ENCODE results near the gene RAD52. TPM values are rescaled to one million over a fixed set of nuclear protein-coding genes. Genes with fewer than 3 reads are reported as not detected.
A peak's percentile ranks its signal among the peaks of the same experiment; 100 is the strongest.

Gene RAD52
- total and polyA plus RNA-seq, 4 donors = 3.7 to 14.2 (median 6.7) TPM

DNA sequence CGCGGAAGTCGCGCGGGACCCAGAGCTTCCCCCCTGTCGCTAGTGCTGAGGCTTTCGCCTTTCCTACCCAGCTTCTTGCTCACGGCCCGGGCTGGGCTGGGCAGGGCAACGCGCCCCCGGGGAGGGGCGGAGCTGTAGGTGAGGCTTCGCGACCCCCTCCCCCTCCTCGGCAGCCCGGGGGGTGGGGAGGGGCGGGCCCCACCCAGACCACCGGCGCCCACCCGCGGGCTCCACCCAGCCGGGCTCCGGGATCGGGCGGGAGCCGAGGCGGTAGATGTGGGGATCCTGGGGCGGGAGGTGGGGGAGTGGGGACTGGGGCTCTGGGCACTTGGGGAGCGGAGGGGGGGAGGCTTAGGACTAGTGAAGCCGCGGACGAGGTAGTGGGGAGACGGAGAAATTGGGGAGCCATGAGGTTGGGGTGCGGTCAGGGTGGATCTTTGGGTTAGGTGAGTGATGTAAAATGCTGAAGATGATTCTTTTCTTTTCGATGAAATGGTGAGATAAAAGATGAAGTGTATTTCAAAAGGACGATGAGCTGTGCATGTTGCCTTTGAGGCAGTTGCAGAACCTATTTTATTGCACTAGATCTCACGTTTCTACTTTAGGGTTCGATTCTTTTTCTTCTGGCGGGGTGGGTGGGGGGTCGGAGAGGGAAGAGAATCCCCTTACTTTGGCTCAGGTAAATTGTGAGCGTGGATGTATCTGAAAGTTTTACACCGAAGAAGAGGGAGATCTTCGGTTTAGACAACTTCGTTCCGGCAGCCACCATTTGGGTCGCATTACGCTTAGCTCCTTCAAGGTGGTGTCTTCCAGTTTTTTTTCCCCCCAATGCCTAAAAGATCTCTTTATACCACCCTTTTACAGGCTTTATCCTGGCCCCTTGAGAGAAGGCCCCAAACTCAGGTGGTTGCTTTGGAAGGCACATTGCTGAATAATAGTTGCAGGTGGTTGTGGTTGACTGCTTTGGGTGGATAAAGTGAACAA lies 42.1 kb upstream of the RAD52 start:
- no peaks in the 10 kb centered on the region for H3K9me3 ChIP-seq (ENCODE audit: control insufficient read depth in 4 of 4, low read length in 3 of 4)
- peaks cover 0 to 24% (median 18%) of the 10 kb centered on the region in 4 donors for H3K4me1 ChIP-seq (ENCODE audit: control insufficient read depth in 4 of 4, insufficient read depth in 4 of 4, low read length in 3 of 4)
- H3K27ac ChIP-seq (ENCODE audit: low read depth in 1 of 2, low read length in 2 of 2) = peak overlapping the region; percentile 92 to 98
- no peak for DNase-seq (ENCODE audit: low spot score)
- H3K36me3 ChIP-seq (ENCODE audit: control insufficient read depth in 4 of 4, insufficient read depth in 3 of 4, low read depth in 1 of 4, low read length in 3 of 4) = no peaks in the 10 kb centered on the region
- H3K9ac ChIP-seq (ENCODE audit: low read depth in 1 of 2, low read length in 2 of 2) = peak overlapping the region; percentile 45 to 72
- TF ChIP-seq ZBTB33 (IDR thresholded peaks at IDR 0.05) (no peak), HNF4G (IDR thresholded peaks at IDR 0.05) (no peak), RAD21 (IDR thresholded peaks at IDR 0.05) (no peak), SP1 (IDR thresholded peaks at IDR 0.05) (no peak), YY1 (IDR thresholded peaks at IDR 0.05) (no peak), RXRA (IDR thresholded peaks at IDR 0.05) (no peak), NR2F2 (IDR thresholded peaks at IDR 0.05) (no peak), HNF4A (conservative IDR thresholded peaks at IDR 0.05) (no peak), GABPA (IDR thresholded peaks at IDR 0.05 in 1 of 2, conservative IDR thresholded peaks at IDR 0.05 in 1 of 2) (no peak), ATF3 (IDR thresholded peaks at IDR 0.05) (no peak), JUND (IDR thresholded peaks at IDR 0.05) (no peak), EGR1 (IDR thresholded peaks at IDR 0.05; ENCODE audit: low read depth in 2 of 2) (no peak), FOXA1 (IDR thresholded peaks at IDR 0.05) (no peak)
- TF ChIP-seq, protein P1, sequence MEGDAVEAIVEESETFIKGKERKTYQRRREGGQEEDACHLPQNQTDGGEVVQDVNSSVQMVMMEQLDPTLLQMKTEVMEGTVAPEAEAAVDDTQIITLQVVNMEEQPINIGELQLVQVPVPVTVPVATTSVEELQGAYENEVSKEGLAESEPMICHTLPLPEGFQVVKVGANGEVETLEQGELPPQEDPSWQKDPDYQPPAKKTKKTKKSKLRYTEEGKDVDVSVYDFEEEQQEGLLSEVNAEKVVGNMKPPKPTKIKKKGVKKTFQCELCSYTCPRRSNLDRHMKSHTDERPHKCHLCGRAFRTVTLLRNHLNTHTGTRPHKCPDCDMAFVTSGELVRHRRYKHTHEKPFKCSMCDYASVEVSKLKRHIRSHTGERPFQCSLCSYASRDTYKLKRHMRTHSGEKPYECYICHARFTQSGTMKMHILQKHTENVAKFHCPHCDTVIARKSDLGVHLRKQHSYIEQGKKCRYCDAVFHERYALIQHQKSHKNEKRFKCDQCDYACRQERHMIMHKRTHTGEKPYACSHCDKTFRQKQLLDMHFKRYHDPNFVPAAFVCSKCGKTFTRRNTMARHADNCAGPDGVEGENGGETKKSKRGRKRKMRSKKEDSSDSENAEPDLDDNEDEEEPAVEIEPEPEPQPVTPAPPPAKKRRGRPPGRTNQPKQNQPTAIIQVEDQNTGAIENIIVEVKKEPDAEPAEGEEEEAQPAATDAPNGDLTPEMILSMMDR (IDR thresholded peaks at IDR 0.05; ENCODE audit: low read depth, low read length, missing input control) = no peak
- TF ChIP-seq, protein P2, sequence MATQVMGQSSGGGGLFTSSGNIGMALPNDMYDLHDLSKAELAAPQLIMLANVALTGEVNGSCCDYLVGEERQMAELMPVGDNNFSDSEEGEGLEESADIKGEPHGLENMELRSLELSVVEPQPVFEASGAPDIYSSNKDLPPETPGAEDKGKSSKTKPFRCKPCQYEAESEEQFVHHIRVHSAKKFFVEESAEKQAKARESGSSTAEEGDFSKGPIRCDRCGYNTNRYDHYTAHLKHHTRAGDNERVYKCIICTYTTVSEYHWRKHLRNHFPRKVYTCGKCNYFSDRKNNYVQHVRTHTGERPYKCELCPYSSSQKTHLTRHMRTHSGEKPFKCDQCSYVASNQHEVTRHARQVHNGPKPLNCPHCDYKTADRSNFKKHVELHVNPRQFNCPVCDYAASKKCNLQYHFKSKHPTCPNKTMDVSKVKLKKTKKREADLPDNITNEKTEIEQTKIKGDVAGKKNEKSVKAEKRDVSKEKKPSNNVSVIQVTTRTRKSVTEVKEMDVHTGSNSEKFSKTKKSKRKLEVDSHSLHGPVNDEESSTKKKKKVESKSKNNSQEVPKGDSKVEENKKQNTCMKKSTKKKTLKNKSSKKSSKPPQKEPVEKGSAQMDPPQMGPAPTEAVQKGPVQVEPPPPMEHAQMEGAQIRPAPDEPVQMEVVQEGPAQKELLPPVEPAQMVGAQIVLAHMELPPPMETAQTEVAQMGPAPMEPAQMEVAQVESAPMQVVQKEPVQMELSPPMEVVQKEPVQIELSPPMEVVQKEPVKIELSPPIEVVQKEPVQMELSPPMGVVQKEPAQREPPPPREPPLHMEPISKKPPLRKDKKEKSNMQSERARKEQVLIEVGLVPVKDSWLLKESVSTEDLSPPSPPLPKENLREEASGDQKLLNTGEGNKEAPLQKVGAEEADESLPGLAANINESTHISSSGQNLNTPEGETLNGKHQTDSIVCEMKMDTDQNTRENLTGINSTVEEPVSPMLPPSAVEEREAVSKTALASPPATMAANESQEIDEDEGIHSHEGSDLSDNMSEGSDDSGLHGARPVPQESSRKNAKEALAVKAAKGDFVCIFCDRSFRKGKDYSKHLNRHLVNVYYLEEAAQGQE (IDR thresholded peaks at IDR 0.05) = no peak
- WGBS = 5% methylated on average over 48 of the region's 48 CpGs
- H3K27me3 ChIP-seq (ENCODE audit: control insufficient read depth in 4 of 4, insufficient read depth in 4 of 4, low read length in 3 of 4) = no peaks in the 10 kb centered on the region
- H3K4me3 ChIP-seq (ENCODE audit: low read depth in 1 of 3, low read length in 3 of 3) = peak overlapping the region; percentile 66 to 85 (median 73)

All from liver (tissue), 9 donors.